Measurements from ENCODE around the gene CCL25. TPM values are rescaled to one million over a fixed set of nuclear protein-coding genes. Genes with fewer than 3 reads are reported as not detected.

CCL25 gene
- total and polyA plus RNA-seq, 2 of the 4 experiments (the other 2 are of a cell fraction) = not detected

- no peak overlapping the region for H4K5ac ChIP-seq (ENCODE audit: low read depth, low read length)
- H2AK9ac ChIP-seq (replicated peaks; ENCODE audit: low read depth, low read length, poor library complexity) = no peak overlapping the region
- no peaks in the 10 kb centered on the region for H3K9me3 ChIP-seq (ENCODE audit: control insufficient read depth, insufficient read depth, low read length)
- no peaks in the 10 kb centered on the region for H3K36me3 ChIP-seq (ENCODE audit: control insufficient read depth, insufficient read depth, low read length)
- H2BK20ac ChIP-seq (ENCODE audit: low read depth, low read length) = no peak overlapping the region
- ChIA-PET POLR2A (ENCODE audit: unreplicated experiment) (no interaction called here), CTCF (no interaction called here)
- no peak overlapping the region for H2BK5ac ChIP-seq (ENCODE audit: low read depth, low read length, poor library complexity, severe bottlenecking)
- H4K20me1 ChIP-seq (ENCODE audit: insufficient read depth, low read length) = no peaks in the 10 kb centered on the region
- no peak for ATAC-seq (ENCODE audit: low read depth)
- no peak overlapping the region for H3K27ac ChIP-seq (ENCODE audit: insufficient read depth, low read length)
- no peak overlapping the region for H3K14ac ChIP-seq (replicated peaks; ENCODE audit: low read depth, low read length)
- no peak for TF ChIP-seq POLR2A (IDR thresholded peaks at IDR 0.05; ENCODE audit: low read depth, low read length)
- no peak for TF ChIP-seq RFX5 (IDR thresholded peaks at IDR 0.05; ENCODE audit: low read depth, low read length)
- no peak for TF ChIP-seq USF2 (IDR thresholded peaks at IDR 0.05; ENCODE audit: low read depth, low read length)
- no peak for TF ChIP-seq SMC3 (IDR thresholded peaks at IDR 0.05; ENCODE audit: low read depth, low read length)
- TF ChIP-seq MAZ (IDR thresholded peaks at IDR 0.05; ENCODE audit: borderline replicate concordance, low read depth, low read length) = no peak
- TF ChIP-seq CHD1 (IDR thresholded peaks at IDR 0.05; ENCODE audit: low read depth, low read length) = no peak
- TF ChIP-seq CTCF (conservative IDR thresholded peaks at IDR 0.05; ENCODE audit: low read depth, low read length) = no peak
- TF ChIP-seq BHLHE40 (IDR thresholded peaks at IDR 0.05; ENCODE audit: low read depth, low read length) = no peak
- no peak for TF ChIP-seq CEBPB (IDR thresholded peaks at IDR 0.05; ENCODE audit: low read depth, low read length)
- TF ChIP-seq FOS (IDR thresholded peaks at IDR 0.05; ENCODE audit: low read depth, low read length) = no peak
- no peak for TF ChIP-seq RCOR1 (IDR thresholded peaks at IDR 0.05; ENCODE audit: insufficient replicate concordance, low read length)
- TF ChIP-seq ELK1 (IDR thresholded peaks at IDR 0.05; ENCODE audit: borderline replicate concordance, low read depth, low read length) = no peak
- no peak for TF ChIP-seq NFE2L2 (IDR thresholded peaks at IDR 0.05; ENCODE audit: low read depth, low read length)
- TF ChIP-seq MXI1 (IDR thresholded peaks at IDR 0.05; ENCODE audit: borderline replicate concordance, low read depth, low read length) = no peak
- no peak for TF ChIP-seq RAD21 (IDR thresholded peaks at IDR 0.05; ENCODE audit: low read length)
- no peak for TF ChIP-seq MAFK (IDR thresholded peaks at IDR 0.05; ENCODE audit: low read depth, low read length)
- dilution Hi-C loops (cut with HindIII; ENCODE audit: low sequenced_read_pairs, unreplicated experiment) (no loop called here), in situ Hi-C loops (cut with MboI; ENCODE audit: low sequenced_read_pairs) (no loop called here), intact Hi-C loops (cut with micrococcal nuclease) (no loop called here)
- no peak overlapping the region for H2AK5ac ChIP-seq (ENCODE audit: low read depth, low read length)
- peaks cover 2% of the 10 kb centered on the region; the same call in 1 of the 2 replicates for H3K4me1 ChIP-seq (ENCODE audit: control insufficient read depth, insufficient read depth, low read length)
- no peak overlapping the region for H3K4ac ChIP-seq (ENCODE audit: low read depth, low read length)
- no peak overlapping the region for H2AFZ ChIP-seq (replicated peaks; ENCODE audit: low read length, poor library complexity)
- no peak overlapping the region for H3K56ac ChIP-seq (ENCODE audit: extremely low read depth, insufficient read depth, low read length)
- H4K91ac ChIP-seq (ENCODE audit: insufficient read depth, low read depth, low read length) = no peak overlapping the region
- no peak overlapping the region for H4K8ac ChIP-seq (ENCODE audit: low read depth in 2 of 2, low read length in 2 of 2)
- no peaks in the 10 kb centered on the region for H3K9me1 ChIP-seq (ENCODE audit: insufficient read depth, low read length)
- H3K27me3 ChIP-seq (ENCODE audit: control insufficient read depth, insufficient read depth, low read length) = peaks cover 15% of the 10 kb centered on the region; the same call in 1 of the 2 replicates
- H3K4me3 ChIP-seq (ENCODE audit: insufficient read depth, low read depth, low read length) = no peak overlapping the region
- no peak overlapping the region for H2BK120ac ChIP-seq (ENCODE audit: low read depth, low read length)
- H3K18ac ChIP-seq (ENCODE audit: low read depth, low read length) = no peak overlapping the region
- DNase-seq = no peak
- H3K9ac ChIP-seq (ENCODE audit: low read depth, low read length) = no peak overlapping the region
- H3K23ac ChIP-seq (ENCODE audit: low read depth, low read length) = no peak overlapping the region
- no CpG with 5 or more reads among the region's 3 CpGs for WGBS, 2 experiments (ENCODE audit: extremely low coverage in 2 of 2, insufficient read length in 1 of 2)
- H3K4me2 ChIP-seq (ENCODE audit: low read depth, low read length) = no peak overlapping the region
- no peak overlapping the region for H2BK15ac ChIP-seq (ENCODE audit: low read depth, low read length)
- no peaks in the 10 kb centered on the region for H3K79me1 ChIP-seq (ENCODE audit: low read depth in 1 of 2, low read length in 2 of 2)
- no TSS peak for BruUV-seq (replicated peaks)
Measured at GRCh38 chr19:8046569-8047165, 5.9 kb upstream of the CCL25 start.
